Measurements from ENCODE around the gene MPI. TPM values are rescaled to one million over a fixed set of nuclear protein-coding genes. Genes with fewer than 3 reads are reported as not detected.

MPI gene
- polyA plus RNA-seq, 1 experiment = 105 TPM

DNA sequence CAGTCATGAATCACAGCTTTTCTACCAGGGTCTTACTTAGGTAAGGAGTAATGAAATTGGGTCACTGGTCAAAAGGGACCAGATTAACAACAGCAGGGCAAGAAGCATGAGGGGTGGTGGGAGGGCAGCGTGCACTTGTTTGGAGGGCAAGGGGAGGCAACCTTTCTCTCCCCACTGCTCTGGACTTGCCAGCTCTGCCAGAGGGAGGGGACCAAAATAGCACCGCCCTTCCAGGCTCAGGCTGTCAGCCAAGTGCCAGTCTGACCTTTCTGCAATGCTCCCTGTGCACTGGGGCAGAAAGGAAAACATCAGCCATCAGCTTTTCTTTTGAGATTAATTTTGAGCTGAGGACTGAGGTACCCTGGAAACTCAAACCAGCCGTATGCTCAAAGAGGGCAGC, 42.4 kb upstream of the MPI start:
- POLR2A ChIA-PET = no interaction called here
- TF ChIP-seq, protein P1, sequence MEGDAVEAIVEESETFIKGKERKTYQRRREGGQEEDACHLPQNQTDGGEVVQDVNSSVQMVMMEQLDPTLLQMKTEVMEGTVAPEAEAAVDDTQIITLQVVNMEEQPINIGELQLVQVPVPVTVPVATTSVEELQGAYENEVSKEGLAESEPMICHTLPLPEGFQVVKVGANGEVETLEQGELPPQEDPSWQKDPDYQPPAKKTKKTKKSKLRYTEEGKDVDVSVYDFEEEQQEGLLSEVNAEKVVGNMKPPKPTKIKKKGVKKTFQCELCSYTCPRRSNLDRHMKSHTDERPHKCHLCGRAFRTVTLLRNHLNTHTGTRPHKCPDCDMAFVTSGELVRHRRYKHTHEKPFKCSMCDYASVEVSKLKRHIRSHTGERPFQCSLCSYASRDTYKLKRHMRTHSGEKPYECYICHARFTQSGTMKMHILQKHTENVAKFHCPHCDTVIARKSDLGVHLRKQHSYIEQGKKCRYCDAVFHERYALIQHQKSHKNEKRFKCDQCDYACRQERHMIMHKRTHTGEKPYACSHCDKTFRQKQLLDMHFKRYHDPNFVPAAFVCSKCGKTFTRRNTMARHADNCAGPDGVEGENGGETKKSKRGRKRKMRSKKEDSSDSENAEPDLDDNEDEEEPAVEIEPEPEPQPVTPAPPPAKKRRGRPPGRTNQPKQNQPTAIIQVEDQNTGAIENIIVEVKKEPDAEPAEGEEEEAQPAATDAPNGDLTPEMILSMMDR (IDR thresholded peaks at IDR 0.05; ENCODE audit: insufficient read depth, low read depth, low read length) = no peak
- CTCF ChIA-PET = interaction anchor here (0.5 to 1.4 kb wide), 5 partner anchors 8 to 82 kb away, joined by 3 to 4 read pairs (median 3); no protein-coding TSS in a partner anchor
- Histone ChIP-seq H3K4me3 (ENCODE audit: low read depth, low read length) (no peak overlapping the region), H3K27me3 (ENCODE audit: control insufficient read depth, insufficient read depth, low read length) (no peaks in the 10 kb centered on the region), H3K36me3 (ENCODE audit: control insufficient read depth, insufficient read depth, low read length) (peaks cover 29% of the 10 kb centered on the region)
- DNase-seq (ENCODE audit: low read depth) = no peak

DNA sequence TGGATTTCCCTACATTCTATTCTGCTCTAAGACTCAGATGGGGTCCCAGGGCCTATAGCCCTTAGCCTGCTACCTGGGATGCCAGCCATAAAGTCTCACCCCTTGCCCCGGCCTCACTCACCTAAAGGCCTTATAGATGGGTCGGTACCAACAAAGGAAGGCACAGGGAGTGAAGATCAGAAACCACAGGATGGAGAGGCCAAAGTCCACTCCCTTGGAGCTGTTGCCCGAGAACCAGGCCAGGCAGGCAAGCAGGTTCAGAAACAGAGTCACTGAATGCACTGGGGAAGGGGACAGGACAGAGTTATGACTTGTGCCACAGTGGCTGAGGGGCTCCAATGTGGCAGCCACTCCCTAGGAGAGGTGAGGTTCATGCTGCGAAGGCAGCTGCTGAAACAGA, 39.4 kb upstream of the MPI start:
- DNase-seq (ENCODE audit: low read depth) = no peak
- Histone ChIP-seq H3K27me3 (ENCODE audit: control insufficient read depth, insufficient read depth, low read length) (no peaks in the 10 kb centered on the region), H3K36me3 (ENCODE audit: control insufficient read depth, insufficient read depth, low read length) (peaks cover 41% of the 10 kb centered on the region), H3K4me3 (ENCODE audit: low read depth, low read length) (no peak overlapping the region)
- POLR2A ChIA-PET = no interaction called here
- TF ChIP-seq, protein P1 (IDR thresholded peaks at IDR 0.05; ENCODE audit: insufficient read depth, low read depth, low read length) = no peak
- CTCF ChIA-PET = interaction anchor here (0.7 to 1.6 kb wide), 2 partner anchors 8 to 12 kb away, joined by 4 read pairs; no protein-coding TSS in a partner anchor

DNA sequence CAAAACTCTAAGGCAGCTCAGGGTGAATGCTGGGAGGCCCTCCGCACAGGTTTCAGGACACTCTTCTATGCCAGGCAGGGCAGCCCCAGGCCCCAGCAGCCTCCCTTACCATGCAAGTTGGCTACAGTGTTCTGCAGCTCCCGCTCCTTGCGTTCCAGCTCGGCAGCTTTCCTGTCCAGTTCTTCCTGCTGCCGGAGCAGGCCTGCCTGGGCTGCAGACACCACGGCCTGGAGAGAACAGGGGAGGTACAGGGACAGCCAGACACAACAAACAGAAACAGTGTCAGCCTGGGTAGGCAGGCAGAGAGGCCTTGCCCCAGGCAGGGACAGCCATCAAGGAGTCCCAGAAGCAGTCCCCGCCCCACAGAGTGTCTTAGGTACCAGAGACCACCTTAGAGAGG, 37.9 kb upstream of the MPI start:
- H3K4me3 ChIP-seq (ENCODE audit: low read depth, low read length) = no peak overlapping the region
- TF ChIP-seq, protein P1 (IDR thresholded peaks at IDR 0.05; ENCODE audit: insufficient read depth, low read depth, low read length) = no peak
- DNase-seq (ENCODE audit: low read depth) = no peak
- no peaks in the 10 kb centered on the region for H3K27me3 ChIP-seq (ENCODE audit: control insufficient read depth, insufficient read depth, low read length)
- ChIA-PET POLR2A (no interaction called here), CTCF (no interaction called here)
- H3K36me3 ChIP-seq (ENCODE audit: control insufficient read depth, insufficient read depth, low read length) = peaks cover 41% of the 10 kb centered on the region

DNA sequence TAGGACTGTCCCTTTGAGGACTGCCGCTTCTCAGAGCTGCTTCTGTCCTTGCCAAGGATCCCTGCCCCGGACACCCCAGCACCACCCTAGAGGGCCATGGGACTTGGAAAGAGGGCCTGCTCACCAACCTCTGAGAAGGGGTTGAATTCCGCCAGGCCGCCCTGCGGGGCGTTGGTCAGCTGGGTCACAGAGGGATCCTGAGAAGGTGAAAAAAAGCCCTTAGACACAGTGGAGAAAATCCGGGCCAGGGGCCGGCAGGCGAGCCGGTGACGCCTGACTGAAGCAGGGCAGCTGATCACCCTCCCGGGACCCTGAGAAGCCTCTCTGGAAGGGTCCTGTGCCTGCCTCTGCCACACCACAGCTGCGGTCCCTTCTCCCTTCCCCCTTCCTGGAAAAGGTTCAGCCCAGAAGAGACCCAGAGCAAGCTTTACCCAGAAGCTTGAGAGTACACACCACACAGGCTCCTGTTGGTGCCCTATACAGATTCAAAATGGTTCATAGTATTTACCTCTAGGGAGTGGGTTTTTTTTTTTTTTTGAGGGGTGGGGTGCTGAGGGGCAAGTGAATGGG, 35.3 kb upstream of the MPI start:
- DNase-seq (ENCODE audit: low read depth) = no peak
- CTCF ChIA-PET = interaction anchor here (0.9 to 2.2 kb wide), 3 partner anchors 12 to 86 kb away, joined by 3 to 6 read pairs (median 4); partner anchors contain the start of gene ULK3
- Histone ChIP-seq H3K4me3 (ENCODE audit: low read depth, low read length) (no peak overlapping the region), H3K27me3 (ENCODE audit: control insufficient read depth, insufficient read depth, low read length) (no peaks in the 10 kb centered on the region), H3K36me3 (ENCODE audit: control insufficient read depth, insufficient read depth, low read length) (peaks cover 31% of the 10 kb centered on the region)
- POLR2A ChIA-PET = no interaction called here
- TF ChIP-seq, protein P1 (IDR thresholded peaks at IDR 0.05; ENCODE audit: insufficient read depth, low read depth, low read length) = no peak

DNA sequence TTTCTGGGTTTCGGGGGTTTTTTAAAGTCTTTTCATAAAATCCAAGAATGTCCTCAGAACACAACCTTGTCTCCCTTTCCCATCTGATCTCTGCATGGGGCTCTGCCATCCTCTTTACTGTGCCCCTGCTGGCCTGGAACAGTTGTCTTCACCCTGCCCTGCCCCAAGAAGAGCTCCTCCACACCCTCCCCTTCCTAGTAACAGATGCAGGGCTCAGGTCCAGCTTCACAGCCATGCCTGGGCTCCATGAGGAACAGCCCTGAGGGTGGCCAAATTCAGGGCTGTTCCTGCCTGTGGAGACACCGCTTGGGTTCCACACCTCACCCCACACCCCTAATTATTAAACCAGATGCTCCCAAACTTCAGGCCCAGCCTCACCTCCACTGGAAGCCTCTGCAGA, 34.0 kb upstream of the MPI start:
- ChIA-PET CTCF (interaction anchor here (1.2 to 1.8 kb wide), 2 partner anchors 8 to 11 kb away, joined by 3 to 4 read pairs; no protein-coding TSS in a partner anchor), POLR2A (interaction anchor here (0.6 to 0.7 kb wide), 2 partner anchors 14 to 1572 kb away, joined by 3 to 11 read pairs; no protein-coding TSS in a partner anchor)
- H3K27me3 ChIP-seq (ENCODE audit: control insufficient read depth, insufficient read depth, low read length) = no peaks in the 10 kb centered on the region
- H3K4me3 ChIP-seq (ENCODE audit: low read depth, low read length) = no peak overlapping the region
- DNase-seq (ENCODE audit: low read depth) = no peak
- H3K36me3 ChIP-seq (ENCODE audit: control insufficient read depth, insufficient read depth, low read length) = peaks cover 25% of the 10 kb centered on the region
- TF ChIP-seq, protein P1 (IDR thresholded peaks at IDR 0.05; ENCODE audit: insufficient read depth, low read depth, low read length) = no peak

Data from BJ (cell line).